ENCODE results near the gene SLC16A9. TPM values are rescaled to one million over a fixed set of nuclear protein-coding genes. Genes with fewer than 3 reads are reported as not detected.
"Not testable (repeated sequence)": the region's sequence is repeated elsewhere in the genome, so short reads cannot be mapped to it uniquely, and the experiment has no call there.

The SLC16A9 gene
- total RNA-seq, 2 donors from 2014 or later = 22.9 to 42.3 TPM

- intact Hi-C loops (cut with DNase I, micrococcal nuclease); ATAC-seq; DNase-seq: not testable (repeated sequence)
These were observed 68.0 kb downstream of the SLC16A9 start for GRCh38 chr10:59641688-59642087.

DNA sequence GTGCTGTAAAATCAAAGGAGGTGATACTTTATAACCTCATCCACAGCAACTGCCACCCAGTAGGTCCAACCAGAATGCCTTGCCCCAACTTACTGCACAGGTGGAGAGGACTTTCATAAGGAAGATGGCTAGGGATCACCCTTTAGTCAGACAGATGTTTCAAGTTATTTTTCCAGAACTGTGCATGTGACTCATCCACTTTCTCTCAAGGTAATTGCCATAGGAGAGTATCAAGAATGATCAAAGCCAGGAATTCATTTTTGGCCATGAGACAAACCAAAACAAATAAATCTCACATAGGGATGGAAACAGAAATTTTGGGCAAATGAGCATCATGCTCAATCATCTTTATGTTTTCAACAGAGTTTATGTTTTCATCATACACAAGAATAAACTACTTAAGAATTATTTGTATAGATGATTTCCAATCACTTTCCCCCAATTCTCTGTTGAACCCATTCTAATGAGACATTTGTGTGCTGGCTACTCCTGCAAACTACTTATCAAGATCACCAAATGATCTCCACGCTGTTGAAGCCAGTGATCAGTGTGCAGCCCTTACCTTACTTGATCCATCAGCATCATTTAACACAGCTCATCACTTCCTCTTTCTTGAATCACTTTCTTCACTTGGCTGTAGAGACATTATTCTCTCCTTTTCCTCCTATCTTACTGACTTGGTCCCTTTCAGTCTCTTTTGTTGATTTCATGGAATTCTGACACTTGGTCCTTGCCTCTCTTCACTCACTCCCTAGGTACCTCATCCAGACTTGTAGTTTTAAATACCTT is 74.0 kb downstream of the SLC16A9 start:
- DNase-seq (no peak), ATAC-seq (no peak)
- intact Hi-C loops (cut with DNase I, micrococcal nuclease) = no loop called here

GRCh38 chr10:59634102-59634501 is 75.5 kb downstream of the SLC16A9 start:
- ATAC-seq (no peak), DNase-seq (no peak)
- intact Hi-C loops (cut with DNase I, micrococcal nuclease) = no loop called here

GRCh38 chr10:59633063-59633462 is 76.6 kb downstream of the SLC16A9 start:
- ATAC-seq = no peak
- no peak for DNase-seq
- intact Hi-C loops (cut with DNase I, micrococcal nuclease) = no loop called here

DNA sequence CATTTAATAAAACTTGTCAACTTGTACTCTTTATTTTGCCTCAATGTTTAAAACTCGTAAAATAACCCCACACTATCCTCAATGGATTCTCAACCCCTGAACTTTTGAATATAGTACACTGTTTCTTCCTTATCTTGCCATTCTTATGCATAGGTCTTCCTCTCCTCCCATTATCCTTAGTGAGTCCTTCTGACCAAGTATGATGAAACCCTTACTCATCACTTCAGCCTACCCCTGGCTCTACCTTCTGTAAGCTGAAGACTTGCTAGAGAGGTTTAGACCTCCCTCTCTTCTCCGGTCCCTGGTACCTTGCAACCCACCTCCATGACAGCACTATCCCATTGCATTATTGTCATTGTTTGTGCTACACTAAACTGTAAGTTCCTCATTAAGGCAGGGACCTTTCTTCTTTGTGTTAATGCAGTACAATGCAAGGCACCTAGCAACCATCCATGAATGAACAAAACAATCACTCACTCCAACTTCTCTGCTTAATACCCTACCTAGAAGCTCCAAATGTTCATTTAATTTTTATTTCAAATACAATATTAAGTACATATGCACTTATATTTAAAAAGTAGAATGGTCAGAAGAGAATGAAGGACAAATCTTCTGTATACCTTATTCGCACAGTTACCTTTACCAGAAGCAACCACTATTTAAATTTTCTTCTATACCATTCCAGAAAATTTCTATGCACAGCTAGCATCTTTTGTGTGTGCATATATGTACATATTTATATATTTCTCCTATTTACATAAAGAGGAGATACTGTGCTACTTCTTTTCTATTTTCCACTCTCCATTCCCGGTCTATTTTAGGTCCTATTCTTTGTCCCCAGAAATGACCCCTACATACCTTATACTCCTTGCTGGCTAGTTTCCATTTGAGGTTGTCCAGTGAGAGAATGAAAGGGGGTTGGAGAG is 77.5 kb downstream of the SLC16A9 start:
- intact Hi-C loops (cut with DNase I, micrococcal nuclease) = no loop called here
- DNase-seq (no peak), ATAC-seq (no peak)

DNA sequence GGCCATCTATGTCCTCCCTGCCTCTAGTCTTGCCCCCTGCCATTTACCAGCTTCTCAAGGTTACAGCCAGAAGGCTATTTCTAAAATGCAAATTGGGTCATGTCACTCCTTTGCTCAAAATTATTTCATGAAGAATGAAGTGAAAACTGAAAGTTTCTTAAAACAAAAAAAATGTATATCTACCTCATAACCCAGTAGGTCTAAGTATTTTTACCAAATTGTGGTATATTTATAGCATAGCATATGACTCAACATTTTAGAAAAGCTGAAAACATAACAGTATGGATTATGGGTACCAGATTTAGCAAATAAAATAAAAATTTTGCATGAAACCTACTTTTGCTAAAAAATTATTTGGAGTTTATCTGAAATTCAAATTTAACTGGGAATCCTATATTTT is 78.4 kb downstream of the SLC16A9 start:
- ATAC-seq = no peak
- intact Hi-C loops (cut with DNase I, micrococcal nuclease) = no loop called here

DNA sequence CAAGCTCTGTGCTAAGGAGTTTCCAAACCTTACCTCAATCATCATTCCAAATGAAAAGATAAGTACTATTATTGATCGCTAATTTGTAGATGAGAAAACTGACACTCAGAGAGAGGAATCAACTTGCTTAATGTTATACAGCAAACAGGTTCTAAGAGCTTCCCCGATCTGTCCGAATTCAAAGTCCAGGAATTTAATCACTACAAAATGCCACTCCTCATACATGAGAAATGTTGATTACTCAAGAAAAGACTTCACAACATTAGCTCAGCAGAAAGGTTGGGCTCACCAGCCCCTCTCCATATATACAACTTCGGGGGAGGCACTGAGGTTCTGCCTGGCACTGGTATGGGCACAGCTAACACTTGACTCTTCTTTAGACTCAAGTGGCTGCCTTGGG is 80.7 kb downstream of the SLC16A9 start:
- intact Hi-C loops (cut with DNase I, micrococcal nuclease) = loop anchor here in 1 of 2 donors (5.0 to 10.0 kb wide), 2 partner anchors 178 to 416 kb away; no protein-coding TSS in a partner anchor
- DNase-seq (no peak), ATAC-seq (peak; percentile 60)

More for the DNA sequence above, 78.4 kb downstream of the SLC16A9 start:
- DNase-seq = no peak

- ATAC-seq = no peak
- intact Hi-C loops (cut with DNase I, micrococcal nuclease) = loop anchor here in 1 of 2 donors (5.0 to 10.0 kb wide), 2 partner anchors 179 to 416 kb away; no protein-coding TSS in a partner anchor
- no peak for DNase-seq
These were observed 81.2 kb downstream of the SLC16A9 start for GRCh38 chr10:59628456-59628855.

DNA sequence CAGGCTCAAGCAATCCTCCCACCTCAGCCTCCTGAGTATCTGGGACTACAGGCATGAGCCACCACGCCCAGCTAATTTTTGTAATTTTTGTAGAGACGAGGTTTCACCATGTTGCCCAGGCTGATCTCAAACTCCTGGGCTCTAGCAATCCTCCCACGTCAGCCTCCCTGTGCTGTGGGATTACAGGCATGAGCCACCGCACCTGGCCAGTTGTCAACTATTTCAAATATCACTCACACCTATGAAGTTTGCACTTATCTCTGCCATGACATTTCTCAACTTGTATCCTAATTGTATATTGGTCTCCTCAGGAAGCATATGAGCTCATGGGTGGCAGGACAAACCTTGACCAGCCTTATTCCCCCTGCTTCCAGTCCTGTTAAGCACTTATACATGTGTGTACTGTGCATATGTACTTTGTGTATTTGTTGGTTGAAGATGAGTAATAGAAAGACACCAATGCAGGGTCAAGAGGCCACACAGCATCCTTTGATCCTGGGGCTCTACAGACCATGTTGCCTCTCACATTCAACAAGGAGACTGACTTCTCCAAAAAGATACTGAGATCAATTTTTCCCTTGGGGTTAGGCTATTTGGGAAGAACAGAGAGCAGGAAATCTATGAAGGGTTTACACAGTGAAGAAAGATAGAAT is 82.2 kb downstream of the SLC16A9 start:
- intact Hi-C loops (cut with DNase I, micrococcal nuclease) = loop anchor here in 1 of 2 donors (5.0 to 10.0 kb wide), 2 partner anchors 180 to 417 kb away; no protein-coding TSS in a partner anchor
- no peak for ATAC-seq
- no peak for DNase-seq

- ATAC-seq = no peak
- no peak for DNase-seq
- intact Hi-C loops (cut with DNase I, micrococcal nuclease) = loop anchor here in 1 of 2 donors (5.0 to 10.0 kb wide), 2 partner anchors 181 to 418 kb away; no protein-coding TSS in a partner anchor
These were observed 83.2 kb downstream of the SLC16A9 start for GRCh38 chr10:59626523-59626869.

DNA sequence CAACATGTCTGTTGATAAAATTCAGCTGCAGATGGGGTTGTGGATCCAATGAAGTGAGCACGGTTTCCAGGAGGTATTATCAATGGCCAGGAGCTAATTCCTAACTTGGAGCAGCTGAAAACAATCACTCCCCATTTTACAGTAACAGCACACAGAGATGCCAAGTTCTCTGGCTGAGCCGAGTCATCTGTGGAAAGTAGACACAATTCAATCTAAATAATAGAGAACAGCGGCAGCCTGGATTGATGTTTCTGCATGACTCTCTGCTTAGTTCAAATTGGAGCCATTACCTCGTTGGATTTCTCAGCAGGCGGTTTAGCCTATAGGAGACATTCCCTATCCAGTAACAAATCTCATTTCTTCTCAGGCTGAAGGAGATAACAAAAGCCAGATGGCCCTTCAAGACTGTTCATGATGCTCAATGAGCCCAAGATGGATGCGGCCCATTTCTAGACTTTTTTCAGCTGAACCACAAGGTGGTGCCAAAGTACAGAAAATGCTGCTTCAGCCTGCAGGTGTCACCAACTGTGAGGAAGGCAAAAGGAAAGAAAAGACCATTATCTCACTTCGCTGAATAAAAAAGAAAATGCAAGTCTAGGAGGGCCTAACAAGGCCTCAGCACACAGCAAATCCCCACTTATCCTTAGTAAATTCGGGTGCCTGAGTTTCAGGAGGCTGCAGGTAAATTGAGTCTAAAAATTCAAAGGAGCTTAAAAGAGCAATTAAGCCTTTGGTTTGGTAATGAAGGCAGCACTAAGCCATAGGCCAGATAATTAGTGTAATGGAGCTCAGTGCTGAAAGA is 83.7 kb downstream of the SLC16A9 start:
- intact Hi-C loops (cut with DNase I, micrococcal nuclease) = loop anchor here in 1 of 2 donors (5.0 to 10.0 kb wide), 2 partner anchors 181 to 419 kb away; no protein-coding TSS in a partner anchor
- ATAC-seq (peak; percentile 76), DNase-seq (no peak)

DNA sequence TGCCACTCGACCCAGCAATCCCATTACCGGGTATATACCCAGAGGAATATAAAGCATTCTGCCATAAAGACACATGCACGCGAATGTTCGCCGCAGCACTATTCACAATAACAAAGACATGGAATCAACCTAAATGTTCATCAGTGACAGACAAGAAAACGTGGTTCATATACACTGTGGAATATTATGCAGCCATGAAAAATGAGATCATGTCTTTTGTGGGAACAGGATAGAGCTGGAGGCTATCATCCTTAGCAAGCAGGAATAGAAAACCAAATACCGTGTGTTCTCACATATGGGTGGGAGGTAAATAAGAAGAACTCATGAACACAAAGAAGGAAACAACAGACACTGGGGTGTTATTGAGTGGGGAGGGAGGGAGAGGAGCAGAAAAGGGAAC is 84.7 kb downstream of the SLC16A9 start:
- no peak for DNase-seq
- no peak for ATAC-seq
- intact Hi-C loops (cut with DNase I, micrococcal nuclease) = loop anchor here in 1 of 2 donors (5.0 to 10.0 kb wide), 4 partner anchors 182 to 673 kb away; no protein-coding TSS in a partner anchor

- DNase-seq (no peak), ATAC-seq (no peak)
- intact Hi-C loops (cut with DNase I, micrococcal nuclease) = loop anchor here in 1 of 2 donors (5.0 to 10.0 kb wide), 3 partner anchors 382 to 672 kb away; no protein-coding TSS in a partner anchor
These were observed 85.5 kb downstream of the SLC16A9 start for GRCh38 chr10:59624136-59624535.

- DNase-seq (no peak), ATAC-seq (no peak)
- intact Hi-C loops (cut with DNase I, micrococcal nuclease) = loop anchor here in 1 of 2 donors (5.0 to 10.0 kb wide), 3 partner anchors 381 to 671 kb away; no protein-coding TSS in a partner anchor
These were observed 86.2 kb downstream of the SLC16A9 start for GRCh38 chr10:59623133-59624121.

DNA sequence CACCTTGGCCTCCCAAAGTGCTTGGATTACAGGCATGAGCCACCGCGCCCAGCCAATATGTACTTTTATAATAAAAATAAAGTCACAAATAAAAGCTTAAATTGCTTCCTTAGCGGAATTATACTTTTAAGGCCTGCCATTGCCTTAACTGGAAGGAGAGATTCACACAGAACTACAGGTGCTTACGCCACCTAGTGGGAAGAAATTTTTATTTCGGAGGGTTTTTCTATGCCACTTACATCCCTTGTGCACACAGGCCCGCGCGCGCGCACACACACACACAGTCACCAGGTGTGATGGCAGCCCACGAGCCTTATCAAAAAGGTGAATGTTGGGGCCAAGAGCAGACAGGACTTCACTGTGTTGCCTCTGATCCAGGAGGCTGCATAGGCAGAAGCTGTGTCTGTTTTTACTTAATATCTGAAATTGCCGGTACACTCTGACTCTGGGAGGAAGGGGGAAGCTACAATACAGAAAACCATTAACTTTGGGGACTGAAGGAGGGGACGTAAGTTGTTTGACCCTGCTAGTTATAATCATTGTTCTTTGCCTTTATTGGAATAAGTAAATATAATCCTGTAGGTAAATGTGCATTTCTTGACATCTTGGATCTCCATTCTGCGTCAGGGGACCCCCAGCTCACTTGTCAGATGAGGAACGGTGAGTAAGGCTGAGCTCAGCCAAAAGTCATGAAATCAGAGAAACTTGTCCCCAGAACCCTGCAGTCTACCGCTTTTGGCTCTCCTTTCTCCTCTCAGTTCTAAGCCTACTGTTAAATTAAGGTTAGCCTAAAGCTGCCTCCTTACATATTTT is 87.1 kb downstream of the SLC16A9 start:
- peak; percentile 82 for ATAC-seq
- peak in 1 of 2 donors; percentile 53 for DNase-seq
- intact Hi-C loops (cut with DNase I, micrococcal nuclease) = loop anchor here in 1 of 2 donors (5.0 to 10.0 kb wide), 3 partner anchors 380 to 670 kb away; no protein-coding TSS in a partner anchor

GRCh38 chr10:59621771-59622170 is 87.9 kb downstream of the SLC16A9 start:
- ATAC-seq (peak; percentile 15), DNase-seq (no peak)
- intact Hi-C loops (cut with DNase I, micrococcal nuclease) = loop anchor here in 1 of 2 donors (5.0 to 10.0 kb wide), 3 partner anchors 379 to 669 kb away; no protein-coding TSS in a partner anchor
